Astrocyte (in vitro differentiated cells and primary cell): ENCODE data around the gene RTBDN. TPM values are rescaled to one million over a fixed set of nuclear protein-coding genes. Genes with fewer than 3 reads are reported as not detected.

Experiments used
- DNase-seq: peaks from one replicate; pipeline ENCODE4 v3.0.0-alpha.2; 2010; ENCODE audit warnings: low read depth
- FAIRE-seq: peaks from 2 replicates; lab custom pipeline; 2011; peaks lifted over from hg19 to GRCh38; lab: Jason Lieb, UNC
- H2AFZ ChIP-seq: 2 replicates; pipeline ENCODE4 v1.6.0; 2012; ENCODE audit warnings: low read depth, low read length, inconsistent platforms
- H3K27ac ChIP-seq: 2 replicates; pipeline ENCODE4 v1.5.1; 2011; ENCODE audit warnings: low read depth, low read length, inconsistent platforms
- H3K27me3 ChIP-seq: 2 replicates; pipeline ENCODE4 v1.6.0; 2011; ENCODE audit warnings: low read length, inconsistent platforms; ENCODE audit not compliant: insufficient read depth
- H3K36me3 ChIP-seq: 2 replicates; pipeline ENCODE4 v1.5.1; 2011; ENCODE audit warnings: low read length, inconsistent platforms; ENCODE audit not compliant: insufficient read depth
- H3K4me1 ChIP-seq: 2 replicates; pipeline ENCODE4 v1.5.1; 2011; ENCODE audit warnings: low read length, inconsistent platforms; ENCODE audit not compliant: insufficient read depth
- H3K4me2 ChIP-seq: 2 replicates; pipeline ENCODE4 v1.6.0; 2012; ENCODE audit warnings: low read length, inconsistent platforms
- H3K4me3 ChIP-seq: 2 replicates; pipeline ENCODE4 v1.5.1; 2011; ENCODE audit warnings: low read depth, mild to moderate bottlenecking, low read length, inconsistent platforms; ENCODE audit not compliant: insufficient read depth
- H3K79me2 ChIP-seq: 2 replicates; pipeline ENCODE4 v1.6.0; 2012; ENCODE audit warnings: mild to moderate bottlenecking, low read length, inconsistent platforms; ENCODE audit not compliant: insufficient read depth
- H3K9ac ChIP-seq: 2 replicates; pipeline ENCODE4 v1.6.0; 2012; ENCODE audit warnings: mild to moderate bottlenecking, low read length, inconsistent platforms
- H3K9me3 ChIP-seq: 2 replicates; pipeline ENCODE4 v1.5.1; 2012; ENCODE audit warnings: low read depth, mild to moderate bottlenecking, low read length, inconsistent platforms; ENCODE audit not compliant: insufficient read depth
- H4K20me1 ChIP-seq: 2 replicates; pipeline ENCODE4 v1.6.0; 2012; ENCODE audit warnings: low read length, inconsistent platforms; ENCODE audit not compliant: insufficient read depth
- H3K27ac Mint-ChIP-seq: one replicate; pipeline ENCODE4 v1.8.0; 2021; ENCODE audit warnings: mild to moderate bottlenecking, mixed read lengths; ENCODE audit not compliant: unreplicated experiment
- H3K27me3 Mint-ChIP-seq: one replicate; pipeline ENCODE4 v1.8.0; 2021; ENCODE audit warnings: low read depth, mixed read lengths; ENCODE audit not compliant: unreplicated experiment
- H3K36me3 Mint-ChIP-seq: one replicate; pipeline ENCODE4 v1.8.0; 2021; ENCODE audit warnings: low read depth, mixed read lengths; ENCODE audit not compliant: unreplicated experiment
- H3K4me1 Mint-ChIP-seq: one replicate; pipeline ENCODE4 v1.8.0; 2021; ENCODE audit warnings: low read depth, mixed read lengths; ENCODE audit not compliant: unreplicated experiment
- H3K4me3 Mint-ChIP-seq: one replicate; pipeline ENCODE4 v1.8.0; 2021; ENCODE audit warnings: mild to moderate bottlenecking, moderate library complexity, mixed read lengths; ENCODE audit not compliant: unreplicated experiment
- H3K9me3 Mint-ChIP-seq: one replicate; pipeline ENCODE4 v1.8.0; 2021; ENCODE audit warnings: mild to moderate bottlenecking, mixed read lengths; ENCODE audit not compliant: unreplicated experiment
- EZH2 ChIP-seq: IDR thresholded peaks from 2 replicates; pipeline ENCODE4 v1.6.1; 2012; ENCODE audit warnings: mild to moderate bottlenecking, low read length, inconsistent platforms; ENCODE audit not compliant: insufficient read depth
- total RNA-seq: library from RNA; stranded (reverse); gene quantifications from 2 replicates; pipeline ENCODE4 v1.2.1, GENCODE V29; 2021
- TF ChIP-seq, protein P1 (sequence below): IDR thresholded peaks from 2 replicates; pipeline ENCODE4 v1.5.1; 2011; ENCODE audit warnings: low read depth, mild to moderate bottlenecking, inconsistent platforms, low read length, moderate library complexity; ENCODE audit not compliant: insufficient read depth

RTBDN gene
- total RNA-seq, 1 donor from 2014 or later: not detected

DNA sequence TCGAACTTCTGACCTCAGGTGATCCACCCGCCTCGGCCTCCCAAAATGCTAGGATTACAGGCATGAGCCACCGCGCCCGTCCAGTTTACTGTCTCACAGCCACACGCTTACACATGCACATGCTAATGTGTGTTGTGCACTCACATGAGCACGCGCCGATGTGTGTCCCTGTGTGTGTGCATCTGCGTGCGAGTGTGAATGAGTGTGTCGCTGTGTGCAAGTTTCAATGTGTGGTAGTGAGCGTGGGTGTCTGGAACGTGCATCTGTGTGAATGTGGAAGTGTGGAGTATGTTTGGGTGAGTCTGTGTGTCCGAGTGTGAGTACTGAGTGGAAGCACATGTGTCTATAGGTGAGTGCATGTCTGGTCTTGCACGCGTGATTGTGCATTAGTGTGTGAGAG, 8.1 kb upstream of the RTBDN start:
- peaks cover 21% of the 10 kb centered on the region for H3K27me3 ChIP-seq
- H4K20me1 ChIP-seq: no peaks in the 10 kb centered on the region
- H3K27me3 Mint-ChIP-seq: peaks cover 11% of the 10 kb centered on the region

DNA sequence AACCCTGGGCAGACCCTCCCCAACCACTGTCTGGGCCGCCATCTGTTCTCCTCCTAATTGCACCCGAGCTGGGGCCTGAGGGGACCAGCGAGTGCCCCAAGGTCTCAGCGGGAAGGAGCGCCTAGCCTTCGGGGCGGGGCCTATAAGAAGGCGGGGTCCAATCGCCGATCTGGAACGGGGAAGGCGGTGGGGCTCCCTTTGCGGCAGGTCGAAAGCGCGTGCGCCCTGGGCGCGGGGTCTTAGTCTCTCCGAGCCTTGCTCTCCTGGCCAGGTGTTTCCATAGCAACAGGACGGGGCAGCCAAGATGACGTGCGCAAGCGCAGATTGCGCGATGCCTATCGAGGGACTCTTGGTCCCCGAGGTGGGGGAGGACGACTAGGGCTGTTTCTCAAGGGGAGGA, 6.7 kb upstream of the RTBDN start:
- peak overlapping the region; percentile 78 for H3K4me3 Mint-ChIP-seq
- no peaks in the 10 kb centered on the region for H3K79me2 ChIP-seq
- H3K4me1 ChIP-seq: peaks cover 4% of the 10 kb centered on the region
- H2AFZ ChIP-seq: peak overlapping the region; percentile 62
- no peaks in the 10 kb centered on the region for H3K9me3 Mint-ChIP-seq
- no peaks in the 10 kb centered on the region for H3K36me3 ChIP-seq
- no peaks in the 10 kb centered on the region for H3K4me1 Mint-ChIP-seq
- TF ChIP-seq, protein P1, sequence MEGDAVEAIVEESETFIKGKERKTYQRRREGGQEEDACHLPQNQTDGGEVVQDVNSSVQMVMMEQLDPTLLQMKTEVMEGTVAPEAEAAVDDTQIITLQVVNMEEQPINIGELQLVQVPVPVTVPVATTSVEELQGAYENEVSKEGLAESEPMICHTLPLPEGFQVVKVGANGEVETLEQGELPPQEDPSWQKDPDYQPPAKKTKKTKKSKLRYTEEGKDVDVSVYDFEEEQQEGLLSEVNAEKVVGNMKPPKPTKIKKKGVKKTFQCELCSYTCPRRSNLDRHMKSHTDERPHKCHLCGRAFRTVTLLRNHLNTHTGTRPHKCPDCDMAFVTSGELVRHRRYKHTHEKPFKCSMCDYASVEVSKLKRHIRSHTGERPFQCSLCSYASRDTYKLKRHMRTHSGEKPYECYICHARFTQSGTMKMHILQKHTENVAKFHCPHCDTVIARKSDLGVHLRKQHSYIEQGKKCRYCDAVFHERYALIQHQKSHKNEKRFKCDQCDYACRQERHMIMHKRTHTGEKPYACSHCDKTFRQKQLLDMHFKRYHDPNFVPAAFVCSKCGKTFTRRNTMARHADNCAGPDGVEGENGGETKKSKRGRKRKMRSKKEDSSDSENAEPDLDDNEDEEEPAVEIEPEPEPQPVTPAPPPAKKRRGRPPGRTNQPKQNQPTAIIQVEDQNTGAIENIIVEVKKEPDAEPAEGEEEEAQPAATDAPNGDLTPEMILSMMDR: no peak
- no peak for TF ChIP-seq EZH2
- no peak for FAIRE-seq
- DNase-seq: no peak
- H3K27me3 Mint-ChIP-seq: peaks cover 18% of the 10 kb centered on the region
- peaks cover 5% of the 10 kb centered on the region for H3K9me3 ChIP-seq
- peaks cover 33% of the 10 kb centered on the region for H3K27me3 ChIP-seq
- H3K27ac ChIP-seq: no peak overlapping the region
- peak overlapping the region; percentile 80 for H3K4me2 ChIP-seq
- H3K9ac ChIP-seq: no peak overlapping the region
- peak overlapping the region; percentile 67 for H3K27ac Mint-ChIP-seq
- H4K20me1 ChIP-seq: no peaks in the 10 kb centered on the region
- peak overlapping the region; percentile 40 for H3K4me3 ChIP-seq
- no peaks in the 10 kb centered on the region for H3K36me3 Mint-ChIP-seq

More for the DNA sequence above, 8.1 kb upstream of the RTBDN start:
- peaks cover 5% of the 10 kb centered on the region for H3K9me3 ChIP-seq
- no peaks in the 10 kb centered on the region for H3K79me2 ChIP-seq
- no peak overlapping the region for H3K27ac ChIP-seq
- H3K4me3 Mint-ChIP-seq: peak overlapping the region; percentile 20
- no peak overlapping the region for H3K4me2 ChIP-seq
- no peaks in the 10 kb centered on the region for H3K4me1 Mint-ChIP-seq
- H3K36me3 ChIP-seq: no peaks in the 10 kb centered on the region
- H3K27ac Mint-ChIP-seq: no peak overlapping the region
- no peaks in the 10 kb centered on the region for H3K36me3 Mint-ChIP-seq
- no peak for TF ChIP-seq EZH2
- TF ChIP-seq, protein P1: no peak
- peaks cover 8% of the 10 kb centered on the region for H3K4me1 ChIP-seq
- no peak overlapping the region for H3K4me3 ChIP-seq
- no peak for FAIRE-seq
- no peak overlapping the region for H2AFZ ChIP-seq
- H3K9ac ChIP-seq: no peak overlapping the region
- no peaks in the 10 kb centered on the region for H3K9me3 Mint-ChIP-seq
- DNase-seq: no peak
